ENCODE results near the gene CHRM5. TPM values are rescaled to one million over a fixed set of nuclear protein-coding genes. Genes with fewer than 3 reads are reported as not detected.
A peak's percentile ranks its signal among the peaks of the same experiment; 100 is the strongest.

The CHRM5 gene
- total RNA-seq, 4 donors from 2014 or later = not detected

GRCh38 chr15:34023907-34024306, 55.6 kb downstream of the CHRM5 start:
- no peaks in the 10 kb centered on the region for H3K36me3 ChIP-seq
- H3K27ac ChIP-seq = no peak overlapping the region
- TF ChIP-seq POLR2A (IDR thresholded peaks at IDR 0.05) = no peak
- TF ChIP-seq, protein P1, sequence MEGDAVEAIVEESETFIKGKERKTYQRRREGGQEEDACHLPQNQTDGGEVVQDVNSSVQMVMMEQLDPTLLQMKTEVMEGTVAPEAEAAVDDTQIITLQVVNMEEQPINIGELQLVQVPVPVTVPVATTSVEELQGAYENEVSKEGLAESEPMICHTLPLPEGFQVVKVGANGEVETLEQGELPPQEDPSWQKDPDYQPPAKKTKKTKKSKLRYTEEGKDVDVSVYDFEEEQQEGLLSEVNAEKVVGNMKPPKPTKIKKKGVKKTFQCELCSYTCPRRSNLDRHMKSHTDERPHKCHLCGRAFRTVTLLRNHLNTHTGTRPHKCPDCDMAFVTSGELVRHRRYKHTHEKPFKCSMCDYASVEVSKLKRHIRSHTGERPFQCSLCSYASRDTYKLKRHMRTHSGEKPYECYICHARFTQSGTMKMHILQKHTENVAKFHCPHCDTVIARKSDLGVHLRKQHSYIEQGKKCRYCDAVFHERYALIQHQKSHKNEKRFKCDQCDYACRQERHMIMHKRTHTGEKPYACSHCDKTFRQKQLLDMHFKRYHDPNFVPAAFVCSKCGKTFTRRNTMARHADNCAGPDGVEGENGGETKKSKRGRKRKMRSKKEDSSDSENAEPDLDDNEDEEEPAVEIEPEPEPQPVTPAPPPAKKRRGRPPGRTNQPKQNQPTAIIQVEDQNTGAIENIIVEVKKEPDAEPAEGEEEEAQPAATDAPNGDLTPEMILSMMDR (IDR thresholded peaks at IDR 0.05) = no peak
- H3K27me3 ChIP-seq = no peaks in the 10 kb centered on the region
- intact Hi-C loops (cut with DNase I; ENCODE audit: low total_unique reads) = no loop called here
- H3K4me3 ChIP-seq = no peak overlapping the region
- no peak for DNase-seq
- no peaks in the 10 kb centered on the region for H3K9me3 ChIP-seq
- no peaks in the 10 kb centered on the region for H3K4me1 ChIP-seq

GRCh38 chr15:34025252-34025651, 57.0 kb downstream of the CHRM5 start:
- intact Hi-C loops (cut with DNase I; ENCODE audit: low total_unique reads) = no loop called here
- TF ChIP-seq, protein P1 (IDR thresholded peaks at IDR 0.05) = no peak
- no peak for TF ChIP-seq POLR2A (IDR thresholded peaks at IDR 0.05)
- H3K4me3 ChIP-seq = no peak overlapping the region
- no peaks in the 10 kb centered on the region for H3K4me1 ChIP-seq
- DNase-seq = no peak
- no peaks in the 10 kb centered on the region for H3K27me3 ChIP-seq
- no peak overlapping the region for H3K27ac ChIP-seq
- no peaks in the 10 kb centered on the region for H3K9me3 ChIP-seq
- H3K36me3 ChIP-seq = no peaks in the 10 kb centered on the region

DNA sequence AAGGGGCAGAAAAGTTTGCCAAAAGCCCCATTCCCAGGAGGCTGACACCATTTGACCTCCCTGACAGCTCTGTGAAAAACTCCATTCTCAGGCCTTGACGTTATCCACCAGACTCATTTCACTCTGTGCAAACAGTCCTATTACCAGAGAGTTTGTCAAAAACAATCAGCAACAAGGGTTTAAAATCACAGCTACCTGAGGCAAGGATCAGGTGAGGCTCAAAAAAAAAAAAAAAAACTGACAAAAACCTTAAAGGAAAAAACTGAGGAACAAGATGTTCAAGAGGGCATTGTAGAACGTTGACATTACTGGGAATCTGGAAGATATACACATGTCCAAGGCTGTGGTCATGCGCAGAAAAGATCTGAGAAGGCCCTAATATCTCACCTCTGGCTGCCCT, 59.3 kb downstream of the CHRM5 start:
- no peaks in the 10 kb centered on the region for H3K36me3 ChIP-seq
- TF ChIP-seq, protein P1 (IDR thresholded peaks at IDR 0.05) = no peak
- no peak for TF ChIP-seq POLR2A (IDR thresholded peaks at IDR 0.05)
- H3K4me1 ChIP-seq = no peaks in the 10 kb centered on the region
- no peak overlapping the region for H3K27ac ChIP-seq
- H3K27me3 ChIP-seq = no peaks in the 10 kb centered on the region
- no peak overlapping the region for H3K4me3 ChIP-seq
- no peaks in the 10 kb centered on the region for H3K9me3 ChIP-seq
- intact Hi-C loops (cut with DNase I; ENCODE audit: low total_unique reads) = no loop called here
- DNase-seq = no peak

DNA sequence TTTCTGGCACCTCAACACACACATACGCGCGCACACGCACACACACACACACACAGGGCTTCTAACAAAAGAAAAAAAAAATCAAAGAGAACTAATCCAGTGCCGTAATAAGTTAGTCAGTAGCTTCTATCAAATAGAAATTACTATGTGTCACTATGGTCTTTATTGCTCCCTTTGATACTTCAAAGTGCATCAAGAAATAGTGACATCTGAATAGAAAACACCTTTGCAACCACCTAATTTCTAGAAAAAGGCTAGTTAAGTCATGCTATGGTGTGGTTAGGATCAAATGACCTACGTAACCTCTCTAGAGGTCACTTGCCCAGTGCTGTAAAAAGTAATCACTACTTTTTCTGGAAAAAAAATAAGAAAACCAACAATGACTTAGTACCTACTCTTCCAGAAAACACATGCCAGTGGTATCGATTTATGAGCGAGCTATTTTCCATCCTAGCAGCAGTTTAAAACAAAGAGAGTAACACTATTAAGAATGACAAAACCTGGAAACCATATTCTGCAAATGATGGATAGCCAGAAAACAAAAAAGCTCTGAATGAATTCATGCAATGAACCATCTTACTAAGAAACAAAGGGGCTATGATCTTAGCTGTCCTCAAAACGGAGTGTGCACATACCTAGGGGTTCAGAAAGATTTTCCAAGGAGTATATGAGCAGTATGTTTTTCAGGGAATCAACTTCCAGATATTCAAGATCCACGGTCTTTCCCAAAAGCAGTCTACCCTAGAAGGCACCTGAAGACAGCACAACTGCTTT, 63.9 kb downstream of the CHRM5 start:
- intact Hi-C loops (cut with DNase I; ENCODE audit: low total_unique reads) = no loop called here
- H3K27ac ChIP-seq = no peak overlapping the region
- DNase-seq = no peak
- no peaks in the 10 kb centered on the region for H3K9me3 ChIP-seq
- no peaks in the 10 kb centered on the region for H3K27me3 ChIP-seq
- no peaks in the 10 kb centered on the region for H3K4me1 ChIP-seq
- no peak overlapping the region for H3K4me3 ChIP-seq
- no peak for TF ChIP-seq POLR2A (IDR thresholded peaks at IDR 0.05)
- no peaks in the 10 kb centered on the region for H3K36me3 ChIP-seq

GRCh38 chr15:34038023-34038870, 70.0 kb downstream of the CHRM5 start:
- H3K4me1 ChIP-seq = no peaks in the 10 kb centered on the region
- H3K9me3 ChIP-seq = no peaks in the 10 kb centered on the region
- H3K36me3 ChIP-seq = no peaks in the 10 kb centered on the region
- no peaks in the 10 kb centered on the region for H3K27me3 ChIP-seq
- TF ChIP-seq POLR2A (IDR thresholded peaks at IDR 0.05) = peak; percentile 57 to 75
- TF ChIP-seq, protein P1 (IDR thresholded peaks at IDR 0.05) = peak in 1 of 4 experiments; percentile 7
- peak overlapping the region; percentile 93 to 97 for H3K27ac ChIP-seq
- intact Hi-C loops (cut with DNase I; ENCODE audit: low total_unique reads) = no loop called here
- DNase-seq = peak; percentile 74 to 81
- H3K4me3 ChIP-seq = peak overlapping the region; percentile 73 to 77

All from uterus (tissue), 4 donors.